HG03442 (cell line): ENCODE data around the gene ZNF831.

ENCODE experiments used
- ATAC-seq: cut with Tn5 transposase; IDR thresholded peaks from one replicate; pipeline ENCODE4 v1.9.1; 2021; ENCODE audit warnings: mild to moderate bottlenecking, moderate library complexity; ENCODE audit not compliant: unreplicated experiment

ZNF831 gene

GRCh38 chr20:59207742-59208357 lies 44.2 kb downstream of the ZNF831 start:
- ATAC-seq, result no peak

- no peak for ATAC-seq
Measured at GRCh38 chr20:59210186-59210585, 46.6 kb downstream of the ZNF831 start.

DNA sequence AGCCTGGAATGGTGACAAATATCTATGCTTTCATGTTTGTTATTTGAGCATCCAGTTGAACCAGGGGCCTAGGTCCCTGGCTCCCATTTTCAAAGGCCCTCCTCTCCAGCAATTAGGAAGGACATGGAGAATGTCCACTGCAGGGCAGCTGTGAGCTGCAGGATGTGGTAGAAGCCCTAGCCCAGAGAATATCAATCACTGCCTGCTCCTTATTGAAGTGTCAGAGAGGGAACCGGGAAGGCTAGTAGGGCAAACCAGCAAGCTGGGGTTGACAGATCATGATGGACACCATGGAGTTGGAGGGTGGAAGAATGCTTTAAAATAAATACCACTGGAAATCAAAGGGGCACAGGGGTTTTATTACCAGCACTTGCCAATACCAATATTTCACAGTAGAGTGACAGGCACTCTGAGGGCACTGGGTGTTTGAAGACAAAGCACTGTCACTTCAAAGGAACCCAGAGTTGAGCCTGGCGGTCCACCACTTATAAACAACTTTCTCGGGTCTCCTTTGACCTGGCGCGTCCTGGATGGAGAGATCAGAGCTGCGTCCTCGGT lies 47.7 kb downstream of the ZNF831 start:
- ATAC-seq, result no peak

DNA sequence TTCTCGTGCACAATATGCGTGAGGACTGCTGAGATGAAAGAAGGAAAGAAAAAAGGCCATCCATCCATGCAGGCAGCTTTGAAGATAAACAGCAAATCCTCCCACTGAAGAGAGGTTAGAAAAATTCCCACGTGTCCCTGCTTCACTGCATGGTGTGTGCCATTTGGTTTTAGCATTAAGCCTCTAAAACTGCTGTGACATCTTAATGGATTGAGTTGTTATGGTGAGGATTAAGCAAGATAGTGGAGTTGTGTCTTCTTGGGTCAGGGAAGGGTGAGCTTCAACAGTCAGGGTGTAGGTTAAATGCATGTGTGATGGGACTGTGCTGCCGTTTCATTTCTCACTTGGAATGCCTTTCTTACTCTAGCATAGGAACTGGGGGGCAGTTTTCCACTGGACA lies 50.5 kb downstream of the ZNF831 start:
- ATAC-seq, result no peak

DNA sequence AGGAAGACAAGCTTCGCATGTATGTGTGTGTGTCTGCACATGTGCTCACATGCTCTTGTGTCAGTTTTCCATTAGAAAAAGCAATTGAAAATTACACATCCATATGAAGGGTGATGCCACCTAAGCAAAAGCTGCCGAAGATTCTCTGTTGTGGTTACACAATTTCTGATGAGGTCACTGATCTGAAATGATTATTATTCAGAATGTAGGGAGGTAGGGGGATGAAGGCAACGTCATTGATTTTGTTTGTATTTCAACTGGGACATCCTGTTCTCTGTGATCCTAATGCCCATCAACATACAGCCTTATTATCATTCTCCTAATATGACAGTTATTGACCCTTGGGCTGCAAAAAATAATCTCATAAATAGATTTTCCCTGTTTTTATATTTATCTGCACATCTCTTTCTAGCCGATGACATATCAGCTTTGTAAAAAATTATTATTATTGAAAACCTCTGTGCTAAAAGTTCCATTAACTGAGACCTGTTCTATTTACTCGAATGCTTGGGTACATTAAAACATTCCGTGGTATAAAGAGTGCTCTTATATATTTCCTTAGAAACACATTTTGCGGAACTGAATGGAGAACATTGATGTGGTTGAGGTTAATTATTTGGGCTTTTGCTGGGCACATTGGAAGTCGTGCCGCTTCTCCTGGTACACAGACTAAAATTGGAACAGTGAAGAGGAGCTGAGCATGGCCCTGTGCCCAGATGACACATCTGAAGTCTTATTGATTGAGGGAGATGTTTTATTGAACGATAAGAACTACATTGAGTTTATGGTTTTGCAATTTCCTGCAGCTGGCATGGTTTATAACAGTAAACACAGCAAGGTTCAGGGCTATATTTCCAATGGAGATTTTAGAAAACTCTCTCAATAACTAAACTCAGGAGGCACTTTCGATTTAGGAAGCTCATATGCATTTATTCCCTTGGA lies 51.3 kb downstream of the ZNF831 start:
- no peak for ATAC-seq

DNA sequence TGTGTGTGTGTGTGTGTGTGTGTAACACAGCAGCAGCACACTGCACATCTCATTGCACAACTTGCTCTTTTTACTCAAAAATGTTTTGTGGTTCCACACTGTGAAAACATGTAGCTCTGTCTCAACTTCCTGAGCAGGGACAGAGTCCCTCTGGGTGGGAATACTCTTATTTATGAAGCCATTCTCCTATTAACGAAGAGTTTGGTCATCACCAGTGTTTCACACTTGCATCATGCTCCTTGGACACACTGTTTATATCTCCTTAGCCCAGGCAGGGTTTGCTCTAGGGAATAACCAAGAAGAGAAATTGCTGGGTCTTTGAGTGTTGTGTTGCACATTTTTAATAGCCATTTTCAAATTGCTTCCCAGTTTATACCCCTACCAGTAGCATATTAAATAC lies 53.6 kb downstream of the ZNF831 start:
- ATAC-seq, result no peak

GRCh38 chr20:59217794-59218280 lies 54.2 kb downstream of the ZNF831 start:
- ATAC-seq, result no peak

DNA sequence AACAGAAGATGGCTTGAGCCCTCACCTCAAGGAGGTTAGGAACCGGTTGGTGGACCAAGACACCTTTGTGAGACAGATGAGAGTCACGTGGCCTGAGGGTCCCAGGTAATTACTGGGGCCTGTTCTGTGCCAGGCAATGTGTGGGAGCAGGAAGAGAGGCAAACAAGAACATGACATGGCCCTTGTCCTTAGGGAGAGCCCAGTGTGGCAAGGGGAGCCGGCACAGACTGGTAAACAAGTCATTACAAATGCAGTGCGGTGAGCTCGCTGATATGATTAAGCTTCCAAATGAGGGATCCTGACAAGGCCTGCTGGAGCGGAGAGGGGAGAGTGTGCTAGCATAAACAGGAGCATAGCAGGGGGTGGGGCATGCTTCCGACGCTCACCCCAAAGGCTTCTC lies 55.6 kb downstream of the ZNF831 start:
- ATAC-seq, result no peak

GRCh38 chr20:59220161-59220560 lies 56.5 kb downstream of the ZNF831 start:
- ATAC-seq, result no peak

DNA sequence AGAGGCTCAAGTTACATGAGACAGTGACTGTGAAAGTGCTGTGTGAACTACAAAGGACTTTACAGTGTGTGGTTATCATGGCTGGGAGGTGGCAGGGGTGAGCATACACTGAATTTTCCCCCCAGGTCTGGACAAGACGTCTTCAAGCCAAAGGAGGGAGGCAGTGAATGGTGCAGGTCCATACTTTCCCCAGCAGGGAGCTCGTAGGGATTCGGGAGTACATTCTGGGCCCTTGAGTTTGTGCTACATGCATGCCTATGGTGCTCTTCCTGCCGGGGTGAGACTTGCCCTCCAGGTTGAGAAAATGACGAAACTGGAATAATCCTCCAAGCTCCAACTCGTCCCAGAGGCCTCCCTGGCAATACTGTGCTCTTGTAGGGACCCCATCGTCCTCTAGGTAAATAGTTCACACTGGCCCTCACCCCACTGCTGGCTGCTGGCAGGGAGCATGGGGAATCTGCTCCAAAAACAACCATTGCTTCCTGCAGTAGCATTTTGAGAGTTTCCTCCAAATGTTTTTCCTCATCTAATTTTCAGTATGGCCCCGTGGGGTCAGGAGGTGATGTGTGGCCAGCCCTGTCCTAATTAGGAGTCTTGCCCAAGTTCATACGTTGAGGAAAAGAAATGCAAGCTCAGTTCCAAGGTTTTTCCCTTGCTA lies 57.6 kb downstream of the ZNF831 start:
- no peak for ATAC-seq

DNA sequence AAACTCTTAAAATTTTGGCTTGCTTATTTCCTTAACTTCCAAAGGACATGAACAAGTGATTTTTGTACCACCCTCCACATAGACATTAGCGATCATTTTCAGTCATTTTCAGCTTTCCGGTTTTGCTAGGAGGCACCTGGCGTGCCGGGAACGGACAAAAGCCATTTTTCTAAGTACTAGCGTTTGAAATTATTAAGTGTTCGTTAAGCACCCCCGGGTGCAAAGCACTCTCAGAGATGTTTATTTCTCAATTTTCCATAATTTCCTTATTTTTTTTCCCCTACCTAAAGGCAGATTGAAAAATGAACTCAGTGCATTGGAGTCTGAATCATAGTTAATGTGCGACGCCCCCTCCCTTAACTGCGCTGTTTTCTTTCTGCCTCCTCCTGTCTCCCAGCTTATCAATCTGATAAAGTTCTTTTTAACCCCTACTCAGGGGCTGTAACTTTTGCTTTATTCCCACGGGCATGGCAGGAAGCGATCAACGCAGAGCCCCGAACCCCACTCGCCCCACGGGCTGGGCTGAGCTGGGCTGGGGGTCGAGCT lies 58.2 kb downstream of the ZNF831 start:
- no peak for ATAC-seq

DNA sequence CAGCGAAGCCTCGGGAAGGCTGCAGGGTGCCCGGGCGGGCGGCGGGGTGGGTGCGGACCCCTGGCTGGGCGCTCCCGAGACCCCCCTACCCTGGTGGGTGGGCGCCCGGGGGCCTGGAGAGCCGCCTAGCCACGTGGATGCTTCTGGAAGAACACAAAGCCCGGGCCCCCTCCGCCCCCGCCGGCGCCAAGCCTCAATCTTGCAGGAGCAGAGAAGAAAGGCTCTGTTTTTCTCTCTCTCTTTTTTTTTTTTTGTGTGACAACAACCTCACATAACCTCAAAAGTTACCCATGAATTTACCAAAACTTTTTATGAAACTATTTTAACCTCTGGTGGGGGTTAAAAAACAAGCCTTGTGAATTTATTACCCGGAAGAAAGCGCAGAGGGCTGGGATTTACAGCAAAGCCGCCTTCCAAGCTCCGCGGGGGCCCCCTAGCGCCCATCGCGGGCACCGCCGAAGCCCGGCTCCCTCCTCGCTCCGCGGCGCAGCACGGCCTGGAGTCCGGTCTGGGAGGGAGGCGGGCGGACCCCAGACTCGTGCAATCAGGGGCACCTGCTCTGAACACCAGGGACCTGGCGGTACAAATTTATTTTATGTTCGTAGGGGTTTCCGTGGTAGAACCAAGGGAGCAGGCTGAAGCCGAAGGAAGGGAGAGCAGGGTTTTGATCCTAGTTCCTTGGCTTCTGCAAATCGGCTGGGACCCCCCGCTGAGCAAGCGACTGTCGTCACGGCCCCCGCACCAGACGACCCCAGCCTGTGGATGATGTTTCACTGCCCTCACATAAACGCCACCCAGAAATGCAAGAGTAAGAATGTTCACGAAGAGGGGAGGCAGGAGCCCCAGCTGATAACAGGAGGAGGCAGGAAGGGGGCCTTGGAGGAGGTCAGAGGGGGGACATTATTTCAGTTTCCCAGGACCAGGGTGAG lies 58.9 kb downstream of the ZNF831 start:
- peak; percentile 79 for ATAC-seq

DNA sequence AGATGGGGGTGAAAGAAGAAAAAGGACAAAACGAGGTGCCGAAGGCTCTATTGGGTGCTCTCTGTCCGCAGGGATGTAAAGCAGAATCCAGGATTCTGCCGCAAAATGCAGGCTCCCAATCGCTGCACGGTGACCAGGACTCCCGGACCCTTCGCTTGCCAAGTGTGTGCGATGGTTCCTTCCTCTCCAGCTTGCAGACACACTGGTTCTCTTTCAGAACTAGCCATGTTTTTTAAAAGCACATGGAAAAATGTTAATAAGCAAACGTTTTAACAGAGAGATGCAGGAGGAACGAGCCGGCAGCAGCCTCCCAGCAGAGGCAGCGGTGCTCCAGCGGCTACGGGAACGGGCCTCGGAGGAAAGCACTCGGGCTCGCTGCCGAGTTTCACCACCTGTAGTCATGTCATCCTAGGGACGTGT lies 59.6 kb downstream of the ZNF831 start:
- no peak for ATAC-seq

GRCh38 chr20:59223750-59224149 lies 60.1 kb downstream of the ZNF831 start:
- no peak for ATAC-seq

DNA sequence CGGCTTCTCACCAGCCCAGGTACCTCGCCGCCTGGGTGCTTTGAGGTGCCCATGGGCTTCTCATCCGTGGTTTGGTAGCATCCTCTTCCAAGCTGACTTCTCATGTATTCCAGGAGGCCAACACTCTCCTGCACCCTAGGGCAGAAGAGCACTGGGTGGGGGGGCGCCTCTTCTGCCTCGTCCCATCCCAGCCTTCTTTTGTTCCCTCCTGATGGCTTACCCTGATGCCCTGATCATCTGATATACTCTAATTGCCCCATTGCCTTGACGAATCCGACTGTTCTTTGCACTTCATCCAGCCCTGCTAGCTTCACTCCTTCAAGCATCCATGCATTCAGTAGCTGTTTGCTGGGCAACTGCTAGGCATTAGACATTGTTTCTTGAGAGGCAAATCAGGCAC lies 60.6 kb downstream of the ZNF831 start:
- ATAC-seq, result no peak

GRCh38 chr20:59230385-59230784 lies 66.8 kb downstream of the ZNF831 start:
- ATAC-seq, result no peak

- no peak for ATAC-seq
Measured at GRCh38 chr20:59231124-59231804, 67.6 kb downstream of the ZNF831 start.

- ATAC-seq, result no peak
Measured at GRCh38 chr20:59232618-59233017, 69.0 kb downstream of the ZNF831 start.

DNA sequence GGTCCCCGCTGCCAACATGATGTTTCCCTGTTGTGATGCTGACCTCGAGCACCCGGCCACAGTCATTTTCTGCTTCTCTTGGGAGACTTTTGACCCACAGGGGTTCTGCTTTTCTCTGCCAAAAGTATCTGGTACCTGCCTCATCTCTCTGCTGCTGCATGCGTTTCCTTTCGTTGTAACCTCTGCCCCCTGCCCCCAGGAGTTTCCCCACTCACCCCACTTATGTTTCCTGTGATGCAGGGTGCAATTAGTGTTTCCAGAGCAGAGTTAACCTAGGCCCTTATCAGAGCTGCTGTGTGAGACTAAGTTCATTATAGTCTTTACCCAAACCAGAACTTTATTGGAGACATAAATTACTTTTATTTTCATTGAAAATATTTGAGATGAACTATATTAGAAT lies 71.6 kb downstream of the ZNF831 start:
- ATAC-seq, result no peak
